ENCODE measurements around the gene MAPKAPK2. TPM values are rescaled to one million over a fixed set of nuclear protein-coding genes. Genes with fewer than 3 reads are reported as not detected.

Gene MAPKAPK2
- total and polyA plus RNA-seq, 2 of the 13 experiments (the other 11 are each of a cell fraction or from before 2014, with no cell fraction given): 16.6 to 34.0 TPM

GRCh38 chr1:206714331-206715058 is 29.8 kb downstream of the MAPKAPK2 start:
- in situ Hi-C loops (cut with HindIII; ENCODE audit: extremely low pct_ligation_motif_present, low pct_unique_long_range_greater_than_20kb) (no loop called here), intact Hi-C loops (cut with micrococcal nuclease; ENCODE audit: unreplicated experiment) (no loop called here)
- CTCF ChIA-PET (ENCODE audit: low intra/inter-chr PET ratio, low total read pairs): no interaction called here
- 82% methylated on average over 9 of the region's 9 CpGs for WGBS (ENCODE audit: low lambda C conversion rate)
- no peak for DNase-seq (ENCODE audit: low spot score)
- Histone ChIP-seq H2AFZ (ENCODE audit: low read length) (no peak overlapping the region), H3K9me3 (ENCODE audit: low read length) (no peaks in the 10 kb centered on the region), H4K20me1 (ENCODE audit: insufficient read depth, low read length) (peaks cover 22% of the 10 kb centered on the region), H3K4me2 (ENCODE audit: low read depth, low read length) (no peak overlapping the region), H3K4me1 (ENCODE audit: insufficient read depth, low read length) (peaks cover 51% of the 10 kb centered on the region), H3K79me2 (ENCODE audit: insufficient read depth, low read length) (peaks cover 56% of the 10 kb centered on the region), H3K9ac (ENCODE audit: insufficient read depth, low read depth, low read length) (no peak overlapping the region), H3K4me3 (replicated peaks in 1 of 3; ENCODE audit: insufficient read depth in 1 of 3, low read depth in 2 of 3, low read length in 3 of 3) (no peak overlapping the region), H3K27ac (ENCODE audit: extremely low read length, insufficient read depth, low read length) (no peak overlapping the region), H3K36me3 (replicated peaks in 1 of 2; ENCODE audit: control insufficient read depth in 1 of 2, insufficient read depth in 2 of 2, low read length in 2 of 2) (no peaks in the 10 kb centered on the region), H3K27me3 (ENCODE audit: control insufficient read depth in 1 of 2, insufficient read depth in 2 of 2, low read length in 2 of 2) (no peaks in the 10 kb centered on the region)
- POLR2A ChIA-PET: no interaction called here
- no TSS peak for BruUV-seq (replicated peaks)
- no peak for FAIRE-seq
- TF ChIP-seq ZNF143 (CRISPR knock-in tag; IDR thresholded peaks at IDR 0.05): no peak
- TF ChIP-seq, protein P1, sequence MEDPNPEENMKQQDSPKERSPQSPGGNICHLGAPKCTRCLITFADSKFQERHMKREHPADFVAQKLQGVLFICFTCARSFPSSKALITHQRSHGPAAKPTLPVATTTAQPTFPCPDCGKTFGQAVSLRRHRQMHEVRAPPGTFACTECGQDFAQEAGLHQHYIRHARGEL (CRISPR knock-in tag; IDR thresholded peaks at IDR 0.05): no peak
- TF ChIP-seq ZNF12 (CRISPR knock-in tag; IDR thresholded peaks at IDR 0.05): no peak
- TF ChIP-seq, protein P2, sequence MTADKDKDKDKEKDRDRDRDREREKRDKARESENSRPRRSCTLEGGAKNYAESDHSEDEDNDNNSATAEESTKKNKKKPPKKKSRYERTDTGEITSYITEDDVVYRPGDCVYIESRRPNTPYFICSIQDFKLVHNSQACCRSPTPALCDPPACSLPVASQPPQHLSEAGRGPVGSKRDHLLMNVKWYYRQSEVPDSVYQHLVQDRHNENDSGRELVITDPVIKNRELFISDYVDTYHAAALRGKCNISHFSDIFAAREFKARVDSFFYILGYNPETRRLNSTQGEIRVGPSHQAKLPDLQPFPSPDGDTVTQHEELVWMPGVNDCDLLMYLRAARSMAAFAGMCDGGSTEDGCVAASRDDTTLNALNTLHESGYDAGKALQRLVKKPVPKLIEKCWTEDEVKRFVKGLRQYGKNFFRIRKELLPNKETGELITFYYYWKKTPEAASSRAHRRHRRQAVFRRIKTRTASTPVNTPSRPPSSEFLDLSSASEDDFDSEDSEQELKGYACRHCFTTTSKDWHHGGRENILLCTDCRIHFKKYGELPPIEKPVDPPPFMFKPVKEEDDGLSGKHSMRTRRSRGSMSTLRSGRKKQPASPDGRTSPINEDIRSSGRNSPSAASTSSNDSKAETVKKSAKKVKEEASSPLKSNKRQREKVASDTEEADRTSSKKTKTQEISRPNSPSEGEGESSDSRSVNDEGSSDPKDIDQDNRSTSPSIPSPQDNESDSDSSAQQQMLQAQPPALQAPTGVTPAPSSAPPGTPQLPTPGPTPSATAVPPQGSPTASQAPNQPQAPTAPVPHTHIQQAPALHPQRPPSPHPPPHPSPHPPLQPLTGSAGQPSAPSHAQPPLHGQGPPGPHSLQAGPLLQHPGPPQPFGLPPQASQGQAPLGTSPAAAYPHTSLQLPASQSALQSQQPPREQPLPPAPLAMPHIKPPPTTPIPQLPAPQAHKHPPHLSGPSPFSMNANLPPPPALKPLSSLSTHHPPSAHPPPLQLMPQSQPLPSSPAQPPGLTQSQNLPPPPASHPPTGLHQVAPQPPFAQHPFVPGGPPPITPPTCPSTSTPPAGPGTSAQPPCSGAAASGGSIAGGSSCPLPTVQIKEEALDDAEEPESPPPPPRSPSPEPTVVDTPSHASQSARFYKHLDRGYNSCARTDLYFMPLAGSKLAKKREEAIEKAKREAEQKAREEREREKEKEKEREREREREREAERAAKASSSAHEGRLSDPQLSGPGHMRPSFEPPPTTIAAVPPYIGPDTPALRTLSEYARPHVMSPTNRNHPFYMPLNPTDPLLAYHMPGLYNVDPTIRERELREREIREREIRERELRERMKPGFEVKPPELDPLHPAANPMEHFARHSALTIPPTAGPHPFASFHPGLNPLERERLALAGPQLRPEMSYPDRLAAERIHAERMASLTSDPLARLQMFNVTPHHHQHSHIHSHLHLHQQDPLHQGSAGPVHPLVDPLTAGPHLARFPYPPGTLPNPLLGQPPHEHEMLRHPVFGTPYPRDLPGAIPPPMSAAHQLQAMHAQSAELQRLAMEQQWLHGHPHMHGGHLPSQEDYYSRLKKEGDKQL (CRISPR knock-in tag; IDR thresholded peaks at IDR 0.05; ENCODE audit: low read depth): no peak
- no peak for TF ChIP-seq TEAD3 (CRISPR knock-in tag; optimal IDR thresholded peaks at IDR 0.05; ENCODE audit: borderline replicate concordance)
- TF ChIP-seq RNF219 (CRISPR knock-in tag; IDR thresholded peaks at IDR 0.05): no peak
- no peak for TF ChIP-seq ZNF24 (IDR thresholded peaks at IDR 0.05)
- no peak for TF ChIP-seq ZNF557 (CRISPR knock-in tag; IDR thresholded peaks at IDR 0.05)
- no peak for TF ChIP-seq BCL3 (CRISPR knock-in tag; IDR thresholded peaks at IDR 0.05)
- no peak for TF ChIP-seq ZNF205 (CRISPR knock-in tag; IDR thresholded peaks at IDR 0.05)
- peak; percentile 53; the same call in 2 of the 3 replicates for ATAC-seq
